GM12878 (cell line): ENCODE results near the gene NR2F1-AS1. TPM values are rescaled to one million over a fixed set of nuclear protein-coding genes. Genes with fewer than 3 reads are reported as not detected.

Experiments
- ATAC-seq: fragments of 200-7000 bp; cut with Tn5 transposase; 3 replicates; pipeline ENCODE4 v1.9.1; 2020; ENCODE audit warnings: mild to moderate bottlenecking, moderate library complexity
- BruUV-seq: library from RNA; stranded (reverse); fragments of 400-500 nt; replicated peaks from 2 replicates; lab custom pipeline; 2021; lab: Mats Ljungman, UMichigan
- CTCF ChIA-PET: fragments of 300-600 bp; sonication (Branson Sonifier 250); formaldehyde crosslinking; extraction: SDS; loops from one replicate; lab custom pipeline; 2021; ENCODE audit warnings: inconsistent platforms; lab: Yijun Ruan, JAX
- POLR2A ChIA-PET: fragments of 350-600 bp; formaldehyde crosslinking; extraction: SDS; loops from one replicate; lab custom pipeline; 2021; ENCODE audit warnings: inconsistent platforms; lab: Charles Lee
- RAD21 ChIA-PET: fragments of 300-600 bp; sonication (Branson Sonifier 250); formaldehyde crosslinking; loops from one replicate; lab custom pipeline; 2023; ENCODE audit warnings: antibody characterized with exemption; ENCODE audit not compliant: unreplicated experiment; lab: Charles Lee
- SMC1A ChIA-PET: fragments of 300-600 bp; sonication (Branson Sonifier 250); formaldehyde crosslinking; loops from one replicate; lab custom pipeline; 2023; ENCODE audit not compliant: unreplicated experiment, uncharacterized antibody; lab: Charles Lee
- DNase-seq: peaks from one replicate; pipeline ENCODE4 v3.0.0-alpha.2; 2011; ENCODE audit warnings: low read depth, low spot score
- FAIRE-seq: peaks from 3 replicates; lab custom pipeline; 2011; peaks lifted over from hg19 to GRCh38; lab: Jason Lieb, UNC
- H2AFZ ChIP-seq: 2 replicates; pipeline ENCODE4 v1.6.0; 2011; ENCODE audit warnings: low read depth, low read length, control low read depth; ENCODE audit not compliant: control insufficient read depth
- H3K27ac ChIP-seq: 2 replicates; pipeline ENCODE4 v1.5.1; 2011; ENCODE audit warnings: control low read depth; ENCODE audit not compliant: control insufficient read depth, insufficient read depth
- H3K27me3 ChIP-seq, 2 experiments: replicated peaks in 1 of 2; 2 replicates each; pipeline versions ENCODE4 v1.6.0 to v1.6.1; 2011; ENCODE audit warnings: low read length in 1 of 2; ENCODE audit not compliant: control insufficient read depth in 2 of 2, insufficient read depth in 2 of 2
- H3K36me3 ChIP-seq, 2 experiments: 2 replicates each; pipeline ENCODE4 v1.5.1; 2011; ENCODE audit warnings: low read length in 1 of 2; ENCODE audit not compliant: control insufficient read depth in 2 of 2, insufficient read depth in 2 of 2
- H3K4me1 ChIP-seq: 2 replicates; pipeline ENCODE4 v1.6.1; 2011; ENCODE audit warnings: mild to moderate bottlenecking, low read length, moderate library complexity, mixed read lengths; ENCODE audit not compliant: control insufficient read depth, insufficient read depth
- H3K4me2 ChIP-seq: 2 replicates; pipeline ENCODE4 v1.6.0; 2011; ENCODE audit warnings: control low read depth; ENCODE audit not compliant: control insufficient read depth, insufficient read depth
- H3K4me3 ChIP-seq: fragments of 200-600 bp; sonication (generic); 2 replicates; pipeline ENCODE4 v1.5.1; 2016
- H3K79me2 ChIP-seq: 2 replicates; pipeline ENCODE4 v1.6.0; 2011; ENCODE audit warnings: low read length; ENCODE audit not compliant: control insufficient read depth, insufficient read depth
- H3K9ac ChIP-seq: 2 replicates; pipeline ENCODE4 v1.8.0; 2011; ENCODE audit warnings: low read length, control low read depth, mixed read lengths; ENCODE audit not compliant: control insufficient read depth, insufficient read depth
- H3K9me3 ChIP-seq: replicated peaks from 3 replicates; pipeline ENCODE4 v1.5.1; 2011; ENCODE audit warnings: mild to moderate bottlenecking, low read length; ENCODE audit not compliant: control insufficient read depth, insufficient read depth
- H4K20me1 ChIP-seq: 2 replicates; pipeline ENCODE4 v1.6.0; 2011; ENCODE audit not compliant: control insufficient read depth, insufficient read depth
- BMI1 ChIP-seq: fragments of 450-650 bp; IDR thresholded peaks from 2 replicates; pipeline ENCODE4 v1.6.1; 2016; ENCODE audit warnings: mild to moderate bottlenecking, moderate library complexity, borderline replicate concordance
- CBX3 ChIP-seq: fragments of 200-600 bp; sonication (generic); IDR thresholded peaks from 2 replicates; pipeline ENCODE4 v1.6.1; 2016; ENCODE audit warnings: low read depth, borderline replicate concordance
- EED ChIP-seq: sonication (generic); IDR thresholded peaks from 2 replicates; pipeline ENCODE4 v1.6.1; 2016; ENCODE audit warnings: antibody characterized with exemption, low read depth
- JUNB ChIP-seq: IDR thresholded peaks from 2 replicates; pipeline ENCODE4 v1.6.1; 2016; ENCODE audit warnings: antibody characterized with exemption, mild to moderate bottlenecking
- NBN ChIP-seq: fragments of 450-650 bp; IDR thresholded peaks from 2 replicates; pipeline ENCODE4 v1.6.1; 2016
- NR2F1 ChIP-seq: fragments of 450-650 bp; conservative IDR thresholded peaks from 2 replicates; pipeline ENCODE4 v1.6.1; 2017; ENCODE audit warnings: mild to moderate bottlenecking
- SMC3 ChIP-seq: IDR thresholded peaks from 2 replicates; pipeline ENCODE4 v1.6.1; 2011; ENCODE audit warnings: low read length, improper control_type of control experiment, borderline replicate concordance
- SREBF2 ChIP-seq: IDR thresholded peaks from 2 replicates; pipeline ENCODE4 v1.6.1; 2012; ENCODE audit warnings: mild to moderate bottlenecking, low read length
- SUPT20H ChIP-seq: IDR thresholded peaks from 2 replicates; pipeline ENCODE4 v1.6.1; 2011; ENCODE audit warnings: low read depth, mild to moderate bottlenecking, low read length, moderate library complexity, borderline replicate concordance; ENCODE audit not compliant: control insufficient read depth
- SUZ12 ChIP-seq: fragments of 200-600 bp; sonication (generic); IDR thresholded peaks from one replicate; pipeline ENCODE4 v1.6.1; 2018; ENCODE audit warnings: antibody characterized with exemption, mild to moderate bottlenecking; ENCODE audit not compliant: unreplicated experiment
- WGBS: methylation state at CpG from one replicate; pipeline ENCODE4 v1.1.6; 2016; ENCODE audit warnings: low lambda C conversion rate; ENCODE audit not compliant: insufficient replicate concordance, insufficient coverage; ENCODE audit errors: missing lambda C conversion rate; 5-methylcytosine and 5-hydroxymethylcytosine counted together
- in situ Hi-C: fragments of 300-500 bp; cut with MboI; formaldehyde crosslinking; loops from 9 replicates; pipeline ENCODE4 v1.14.3; 2018; ENCODE audit warnings: mixed read lengths
- intact Hi-C: fragments of 100-400 bp; cut with micrococcal nuclease; formaldehyde crosslinking; loops from one replicate; pipeline ENCODE4 v1.14.2; 2022; ENCODE audit not compliant: unreplicated experiment
- polyA plus RNA-seq, 11 experiments: library from polyadenylated mRNA; depleted of rRNA in 4 of 11; unstranded in 6 of 11; stranded (reverse) in 5 of 11; fragments of >200 nt; fragmentation: Nextera tagmentation in 4 of 11; fragmentation: Illumina TruSeq in 1 of 11; extraction: Ambion mirVana in 4 of 11; extraction: Trizol in 1 of 11; gene quantifications; 1 replicate in 1 of 11; 2 replicates in 10 of 11; pipeline versions ENCODE4 v1.2.1 to v1.2.3, GENCODE V29; 2011 to 2016; ENCODE audit warnings: inconsistent platforms in 2 of 11, missing spikeins in 2 of 11, low read depth in 1 of 11
- total RNA-seq, 4 experiments: library from RNA; depleted of rRNA in 3 of 4; stranded (reverse); fragments of >200 nt in 3 of 4; fragmentation: Illumina TruSeq in 1 of 4; extraction: Trizol in 1 of 4; gene quantifications; 2 replicates each; pipeline versions ENCODE4 v1.2.1 to v1.2.3, GENCODE V29; 2013 to 2021

The NR2F1-AS1 gene
- total and polyA plus RNA-seq, 10 of the 15 experiments (the other 5 are each of a cell fraction or from before 2014, with no cell fraction given), result 0.11 to 0.85 (median 0.27) TPM

- Histone ChIP-seq H3K4me3 (no peak overlapping the region), H3K4me2 (no peak overlapping the region), H3K27ac (no peak overlapping the region), H4K20me1 (no peaks in the 10 kb centered on the region), H3K9me3 (no peaks in the 10 kb centered on the region), H3K79me2 (no peaks in the 10 kb centered on the region), H3K27me3 (no peaks in the 10 kb centered on the region), H3K9ac (no peak overlapping the region), H2AFZ (no peak overlapping the region), H3K36me3 (no peaks in the 10 kb centered on the region), H3K4me1 (peaks cover 3% of the 10 kb centered on the region; the same call in 1 of the 2 replicates)
- ChIA-PET RAD21 (interaction anchor here (1.4 kb wide), 1 partner anchor 53 kb away, joined by 4 read pairs; no protein-coding TSS in a partner anchor), CTCF (interaction anchor here (0.9 to 1.8 kb wide), 4 partner anchors 41 to 408 kb away, joined by 3 to 5 read pairs (median 4); no protein-coding TSS in a partner anchor), POLR2A (interaction anchor here (0.6 kb wide), 1 partner anchor 51 kb away, joined by 7 read pairs; no protein-coding TSS in a partner anchor), SMC1A (interaction anchor here (1.7 to 4.1 kb wide), 2 partner anchors 10 to 178 kb away, joined by 4 to 24 read pairs; no protein-coding TSS in a partner anchor)
- intact Hi-C loops (no loop called here), in situ Hi-C loops (no loop called here)
- ATAC-seq (peak; percentile 51), FAIRE-seq (no peak), DNase-seq (no peak)
- WGBS, result 77% methylated on average over 4 of the region's 4 CpGs
- BruUV-seq, result no TSS peak
- TF ChIP-seq BMI1 (peak; percentile 93), JUNB (peak; percentile 35; the same call in 1 of the 2 replicates), NBN (no peak), SREBF2 (no peak), SMC3 (no peak)
Observed at GRCh38 chr5:93622240-93622885, 41.3 kb upstream of the NR2F1-AS1 start.

GRCh38 chr5:93621327-93621798, 40.3 kb upstream of the NR2F1-AS1 start:
- DNase-seq (no peak), FAIRE-seq (no peak), ATAC-seq (no peak)
- Histone ChIP-seq H3K4me2 (peak overlapping the region; percentile 64), H4K20me1 (no peaks in the 10 kb centered on the region), H3K4me1 (peaks cover 3% of the 10 kb centered on the region; the same call in 1 of the 2 replicates)
- ChIA-PET SMC1A (interaction anchor here (0.5 to 4.1 kb wide), 6 partner anchors 9 to 179 kb away, joined by 3 to 24 read pairs (median 3); no protein-coding TSS in a partner anchor), RAD21 (interaction anchor here (1.4 to 3.2 kb wide), 3 partner anchors 43 to 180 kb away, joined by 4 to 11 read pairs (median 4); no protein-coding TSS in a partner anchor), CTCF (interaction anchor here (0.9 to 2.6 kb wide), 3 partner anchors 179 to 409 kb away, joined by 3 to 11 read pairs (median 5); no protein-coding TSS in a partner anchor)
- BruUV-seq, result no TSS peak
- 32% methylated on average over 39 of the region's 41 CpGs for WGBS
- in situ Hi-C loops, result no loop called here
- TF ChIP-seq NR2F1, result no peak
- TF ChIP-seq SUZ12, result no peak
- TF ChIP-seq SUPT20H, result no peak
- TF ChIP-seq CBX3, result no peak
- 0 out of 2 replicates have a peak, but pooled peaks have one; percentile 26 for TF ChIP-seq EED
- TF ChIP-seq, all 136 proteins: peak for 1
- Histone ChIP-seq H3K79me2 (no peaks in the 10 kb centered on the region), H3K9me3 (no peaks in the 10 kb centered on the region), H3K9ac (no peak overlapping the region), H3K27me3 (no peaks in the 10 kb centered on the region), H3K36me3 (no peaks in the 10 kb centered on the region), H3K27ac (no peak overlapping the region), H2AFZ (peak overlapping the region; percentile 28), H3K4me3 (peak overlapping the region; percentile 58; the same call in 1 of the 2 replicates)
- intact Hi-C loops, result loop anchor here (2.0 kb wide), 1 partner anchor 53 kb away; no protein-coding TSS in a partner anchor
- POLR2A ChIA-PET, result no interaction called here
